ES-I3 (cell line): ENCODE results near the gene CNBP.
"Not testable (repeated sequence)": the region's sequence is repeated elsewhere in the genome, so short reads cannot be mapped to it uniquely, and the experiment has no call there.

Experiments used
- H3K36me3 ChIP-seq: 2 replicates; pipeline ENCODE4 v1.6.1; 2013; ENCODE audit warnings: mild to moderate bottlenecking, low read length, control low read depth, moderate library complexity; ENCODE audit not compliant: insufficient read depth
- H3K4me1 ChIP-seq: 2 replicates; pipeline ENCODE4 v1.6.1; 2013; ENCODE audit warnings: mild to moderate bottlenecking, control low read depth, low read length; ENCODE audit not compliant: insufficient read depth
- H3K9ac ChIP-seq: 2 replicates; pipeline ENCODE4 v1.6.1; 2013; ENCODE audit warnings: low read depth, mild to moderate bottlenecking, low read length, moderate library complexity
- H3K9me3 ChIP-seq: 2 replicates; pipeline ENCODE4 v1.6.1; 2013; ENCODE audit warnings: mild to moderate bottlenecking, low read length, moderate library complexity; ENCODE audit not compliant: control insufficient read depth, insufficient read depth

The CNBP gene

GRCh38 chr3:129183569-129184395 is at the start of gene CNBP:
Gene CNBP (minus strand): TSS chr3:129183896. CDS start chr3:129171757, 12,139 bp downstream.
- H3K9me3 ChIP-seq = no peaks in the 10 kb centered on the region
- H3K4me1 ChIP-seq = peaks cover 14% of the 10 kb centered on the region; the same call in 1 of the 2 replicates
- peaks cover 8% of the 10 kb centered on the region; the same call in 1 of the 2 replicates for H3K36me3 ChIP-seq
- H3K9ac ChIP-seq = peak within 1 kb of the TSS; percentile 91

GRCh38 chr3:129231331-129232119 is 47.8 kb upstream of the CNBP start:
- Histone ChIP-seq H3K36me3 (no peaks in the 10 kb centered on the region), H3K4me1 (peaks cover 11% of the 10 kb centered on the region), H3K9ac (no peak overlapping the region), H3K9me3 (no peaks in the 10 kb centered on the region)

GRCh38 chr3:129230311-129231019 is 46.8 kb upstream of the CNBP start:
- no peaks in the 10 kb centered on the region for H3K36me3 ChIP-seq
- H3K9me3 ChIP-seq = no peaks in the 10 kb centered on the region
- H3K9ac ChIP-seq = no peak overlapping the region
- H3K4me1 ChIP-seq = peaks cover 11% of the 10 kb centered on the region

- Histone ChIP-seq H3K36me3 (no peaks in the 10 kb centered on the region), H3K4me1 (peaks cover 11% of the 10 kb centered on the region), H3K9ac (no peak overlapping the region), H3K9me3 (no peaks in the 10 kb centered on the region)
Measured at GRCh38 chr3:129228891-129229585, 45.3 kb upstream of the CNBP start.

- no peak overlapping the region for H3K9ac ChIP-seq
- H3K4me1 ChIP-seq = peaks cover 11% of the 10 kb centered on the region
- H3K36me3 ChIP-seq = no peaks in the 10 kb centered on the region
- H3K9me3 ChIP-seq = no peaks in the 10 kb centered on the region
Measured at GRCh38 chr3:129226374-129226773, 42.7 kb upstream of the CNBP start.

GRCh38 chr3:129224984-129225393 is 41.3 kb upstream of the CNBP start:
- H3K9ac ChIP-seq = no peak overlapping the region
- H3K4me1 ChIP-seq = peaks cover 11% of the 10 kb centered on the region
- no peaks in the 10 kb centered on the region for H3K36me3 ChIP-seq
- no peaks in the 10 kb centered on the region for H3K9me3 ChIP-seq

- peaks cover 11% of the 10 kb centered on the region for H3K4me1 ChIP-seq
- H3K9me3 ChIP-seq, H3K36me3 ChIP-seq, H3K9ac ChIP-seq: not testable (repeated sequence)
Measured at GRCh38 chr3:129224387-129224786, 40.7 kb upstream of the CNBP start.

- Histone ChIP-seq H3K36me3 (no peaks in the 10 kb centered on the region), H3K4me1 (no peaks in the 10 kb centered on the region), H3K9me3 (no peaks in the 10 kb centered on the region), H3K9ac (no peak overlapping the region)
Measured at GRCh38 chr3:129218742-129219141, 35.0 kb upstream of the CNBP start.

- H3K36me3 ChIP-seq = no peaks in the 10 kb centered on the region
- no peaks in the 10 kb centered on the region for H3K9me3 ChIP-seq
- H3K9ac ChIP-seq = no peak overlapping the region
- H3K4me1 ChIP-seq = no peaks in the 10 kb centered on the region; the same call in 1 of the 2 replicates
Measured at GRCh38 chr3:129213238-129213637, 29.5 kb upstream of the CNBP start.

- no peaks in the 10 kb centered on the region; the same call in 1 of the 2 replicates for H3K4me1 ChIP-seq
- no peak overlapping the region for H3K9ac ChIP-seq
- no peaks in the 10 kb centered on the region for H3K36me3 ChIP-seq
- no peaks in the 10 kb centered on the region for H3K9me3 ChIP-seq
Measured at GRCh38 chr3:129211772-129212171, 28.1 kb upstream of the CNBP start.

GRCh38 chr3:129211345-129211744 is 27.6 kb upstream of the CNBP start:
- H3K9me3 ChIP-seq = no peaks in the 10 kb centered on the region
- H3K9ac ChIP-seq = no peak overlapping the region
- no peaks in the 10 kb centered on the region for H3K36me3 ChIP-seq
- H3K4me1 ChIP-seq = no peaks in the 10 kb centered on the region; the same call in 1 of the 2 replicates

GRCh38 chr3:129207479-129207878 is 23.8 kb upstream of the CNBP start:
- Histone ChIP-seq H3K9ac (no peak overlapping the region), H3K36me3 (no peaks in the 10 kb centered on the region), H3K4me1 (no peaks in the 10 kb centered on the region; the same call in 1 of the 2 replicates), H3K9me3 (no peaks in the 10 kb centered on the region)

- H3K9ac ChIP-seq = no peak overlapping the region
- H3K36me3 ChIP-seq = no peaks in the 10 kb centered on the region
Measured at GRCh38 chr3:129205109-129205832, 21.6 kb upstream of the CNBP start.

More at GRCh38 chr3:129205109-129205832, 21.6 kb upstream of the CNBP start:
- Histone ChIP-seq H3K4me1 (no peaks in the 10 kb centered on the region), H3K9me3 (no peaks in the 10 kb centered on the region)
